ENCODE data around the gene ZNF417. TPM values are rescaled to one million over a fixed set of nuclear protein-coding genes. Genes with fewer than 3 reads are reported as not detected.
"Not testable (repeated sequence)": the region's sequence is repeated elsewhere in the genome, so short reads cannot be mapped to it uniquely, and the experiment has no call there.

The ZNF417 gene
- total and polyA plus RNA-seq, 3 donors from 2014 or later: 13.4 to 20.2 (median 19.8) TPM

- Histone ChIP-seq H3K9me3 (no peaks in the 10 kb centered on the region), H3K4me1 (no peaks in the 10 kb centered on the region), H3K36me3 (ENCODE audit: low read depth, missing control alignments) (no peaks in the 10 kb centered on the region), H3K27me3 (no peaks in the 10 kb centered on the region), H3K27ac (no peak overlapping the region), H3K4me3 (no peak overlapping the region)
- no peak for DNase-seq
- TF ChIP-seq, protein P1, sequence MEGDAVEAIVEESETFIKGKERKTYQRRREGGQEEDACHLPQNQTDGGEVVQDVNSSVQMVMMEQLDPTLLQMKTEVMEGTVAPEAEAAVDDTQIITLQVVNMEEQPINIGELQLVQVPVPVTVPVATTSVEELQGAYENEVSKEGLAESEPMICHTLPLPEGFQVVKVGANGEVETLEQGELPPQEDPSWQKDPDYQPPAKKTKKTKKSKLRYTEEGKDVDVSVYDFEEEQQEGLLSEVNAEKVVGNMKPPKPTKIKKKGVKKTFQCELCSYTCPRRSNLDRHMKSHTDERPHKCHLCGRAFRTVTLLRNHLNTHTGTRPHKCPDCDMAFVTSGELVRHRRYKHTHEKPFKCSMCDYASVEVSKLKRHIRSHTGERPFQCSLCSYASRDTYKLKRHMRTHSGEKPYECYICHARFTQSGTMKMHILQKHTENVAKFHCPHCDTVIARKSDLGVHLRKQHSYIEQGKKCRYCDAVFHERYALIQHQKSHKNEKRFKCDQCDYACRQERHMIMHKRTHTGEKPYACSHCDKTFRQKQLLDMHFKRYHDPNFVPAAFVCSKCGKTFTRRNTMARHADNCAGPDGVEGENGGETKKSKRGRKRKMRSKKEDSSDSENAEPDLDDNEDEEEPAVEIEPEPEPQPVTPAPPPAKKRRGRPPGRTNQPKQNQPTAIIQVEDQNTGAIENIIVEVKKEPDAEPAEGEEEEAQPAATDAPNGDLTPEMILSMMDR (IDR thresholded peaks at IDR 0.05): no peak
- no peak for TF ChIP-seq POLR2A (IDR thresholded peaks at IDR 0.05)
- intact Hi-C loops (cut with DNase I; ENCODE audit: low total_unique reads): no loop called here
- WGBS, 2 donors: 95 to 96% methylated on average over 3 of the region's 3 CpGs
Measured at GRCh38 chr19:57907394-57907793, 9.0 kb downstream of the ZNF417 start.

GRCh38 chr19:57905258-57905657 is 11.1 kb downstream of the ZNF417 start:
- intact Hi-C loops (cut with DNase I; ENCODE audit: low total_unique reads): no loop called here
- TF ChIP-seq, protein P1 (IDR thresholded peaks at IDR 0.05): no peak
- TF ChIP-seq POLR2A (IDR thresholded peaks at IDR 0.05): no peak
- no peaks in the 10 kb centered on the region for H3K4me1 ChIP-seq
- no peak overlapping the region for H3K27ac ChIP-seq
- no peaks in the 10 kb centered on the region for H3K36me3 ChIP-seq (ENCODE audit: low read depth, missing control alignments)
- H3K27me3 ChIP-seq: no peaks in the 10 kb centered on the region
- H3K4me3 ChIP-seq: no peak overlapping the region
- DNase-seq: no peak
- 88 to 93% methylated on average over 6 of the region's 6 CpGs for WGBS, 2 donors
- H3K9me3 ChIP-seq: no peaks in the 10 kb centered on the region

DNA sequence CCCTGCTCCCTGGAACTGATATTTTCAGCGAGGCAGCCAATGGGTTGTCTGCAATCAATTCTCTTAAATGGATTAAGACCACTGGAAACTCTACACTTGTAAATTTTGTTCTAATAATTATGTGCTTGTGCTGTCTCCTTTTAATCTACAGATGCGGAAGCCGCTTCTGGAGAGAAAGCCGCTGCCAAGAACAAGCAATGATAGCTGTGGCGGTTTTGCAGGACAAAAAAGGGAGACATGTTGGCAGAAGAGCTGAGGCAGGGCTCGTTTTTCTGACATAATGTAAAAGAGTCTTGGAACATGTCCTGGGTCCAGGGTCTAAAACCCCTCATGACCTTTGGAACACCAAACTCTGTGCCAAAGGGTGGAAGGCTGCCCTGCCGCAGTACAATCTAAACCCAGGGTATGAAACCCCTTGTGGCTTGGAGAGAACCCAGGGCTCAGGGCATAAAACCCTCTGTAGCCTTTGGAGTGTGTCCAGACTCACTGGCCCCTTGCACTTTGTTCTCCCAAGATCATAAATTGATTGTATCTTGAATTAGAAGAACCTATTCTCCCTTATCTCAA is 12.7 kb downstream of the ZNF417 start:
- intact Hi-C loops (cut with DNase I; ENCODE audit: low total_unique reads): no loop called here
- no peaks in the 10 kb centered on the region for H3K27me3 ChIP-seq
- H3K27ac ChIP-seq: no peak overlapping the region
- no peaks in the 10 kb centered on the region for H3K4me1 ChIP-seq
- no peak for DNase-seq
- H3K9me3 ChIP-seq: no peaks in the 10 kb centered on the region
- no peaks in the 10 kb centered on the region for H3K36me3 ChIP-seq (ENCODE audit: low read depth, missing control alignments)
- no peak overlapping the region for H3K4me3 ChIP-seq
- WGBS, 2 donors: 57 to 59% methylated on average over 7 of the region's 7 CpGs
- no peak for TF ChIP-seq POLR2A (IDR thresholded peaks at IDR 0.05)

DNA sequence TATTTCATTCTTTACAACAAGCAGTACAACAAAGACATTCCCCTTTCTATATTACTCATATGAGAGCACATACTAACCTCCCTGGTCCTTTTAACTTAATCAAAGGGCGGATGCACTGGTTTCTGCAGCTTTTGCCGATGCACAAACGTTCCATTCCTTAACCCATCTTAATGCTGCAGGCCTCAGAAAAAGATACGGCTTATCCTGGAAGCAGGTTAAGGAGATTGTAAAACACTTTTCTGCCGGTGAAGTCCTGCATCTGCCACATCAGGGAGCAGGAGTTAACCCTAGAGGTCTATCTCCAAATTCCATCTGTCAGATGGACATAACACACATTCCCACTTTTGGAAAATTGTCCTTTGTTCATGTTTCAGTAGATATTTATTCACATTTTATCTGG is 16.1 kb downstream of the ZNF417 start:
- WGBS, 2 donors: 48 to 54% methylated on average over 5 of the region's 5 CpGs
- H3K4me1 ChIP-seq: no peaks in the 10 kb centered on the region
- intact Hi-C loops (cut with DNase I; ENCODE audit: low total_unique reads): no loop called here
- no peak overlapping the region for H3K4me3 ChIP-seq
- no peaks in the 10 kb centered on the region for H3K36me3 ChIP-seq (ENCODE audit: low read depth, missing control alignments)
- no peak overlapping the region for H3K27ac ChIP-seq
- no peaks in the 10 kb centered on the region for H3K9me3 ChIP-seq
- DNase-seq: no peak
- H3K27me3 ChIP-seq: no peaks in the 10 kb centered on the region
- TF ChIP-seq POLR2A (IDR thresholded peaks at IDR 0.05): no peak
- TF ChIP-seq, protein P1 (IDR thresholded peaks at IDR 0.05): no peak

- intact Hi-C loops (cut with DNase I; ENCODE audit: low total_unique reads); H3K36me3 ChIP-seq (ENCODE audit: low read depth, missing control alignments); DNase-seq; H3K4me3 ChIP-seq; H3K27me3 ChIP-seq; H3K9me3 ChIP-seq; H3K4me1 ChIP-seq; H3K27ac ChIP-seq: not testable (repeated sequence)
- 22 to 51% methylated on average over 3 of the region's 3 CpGs for WGBS, 2 donors
Measured at GRCh38 chr19:57890706-57891105, 25.7 kb downstream of the ZNF417 start.

DNA sequence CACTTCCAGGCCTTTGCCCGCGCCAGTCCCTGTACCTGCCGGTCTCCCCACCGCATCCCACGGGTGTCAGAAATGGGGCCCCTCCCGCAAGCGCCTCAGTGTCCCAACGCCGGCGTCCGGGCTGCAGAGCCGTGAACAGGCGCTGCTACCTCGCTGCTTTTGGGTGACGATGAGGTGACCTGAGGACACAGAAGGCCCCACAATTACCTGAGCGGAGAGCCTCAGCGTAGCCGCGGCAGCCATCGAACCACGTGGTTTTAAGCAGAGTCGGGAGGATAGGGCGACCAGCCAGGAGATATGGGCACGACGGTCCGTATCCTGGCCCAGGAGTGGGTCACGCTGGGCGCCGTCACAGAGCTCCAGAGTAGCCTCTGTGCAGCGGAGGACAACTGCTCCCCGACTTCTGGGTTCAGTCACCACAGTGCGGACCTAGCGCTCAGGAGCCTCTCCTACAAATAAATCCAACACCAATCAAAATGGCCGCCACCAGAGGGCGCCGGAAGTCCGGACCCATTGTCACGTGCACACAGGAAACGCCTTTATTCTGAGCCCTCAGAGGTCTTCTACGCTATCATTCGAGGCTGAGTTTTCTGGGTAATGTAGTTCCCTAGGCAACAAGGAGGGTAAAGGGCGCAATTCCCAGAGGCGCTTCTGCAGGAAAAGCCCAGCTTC is 27.7 kb downstream of the ZNF417 start, which contains the start of gene ZNF814:
Gene ZNF814 (minus strand): TSS at position 478 of the 672 bp plus-strand sequence. CDS start 235 bp downstream, at position 243.
- Histone ChIP-seq H3K27ac (peak within 1 kb of the TSS; percentile 62 to 77), H3K4me3 (peak within 1 kb of the TSS; percentile 70 to 91), H3K27me3 (no peaks in the 10 kb centered on the region), H3K36me3 (ENCODE audit: low read depth, missing control alignments) (no peaks in the 10 kb centered on the region), H3K4me1 (peaks cover 2% of the 10 kb centered on the region), H3K9me3 (no peaks in the 10 kb centered on the region)
- peak; percentile 94 for DNase-seq
- intact Hi-C loops (cut with DNase I; ENCODE audit: low total_unique reads): no loop called here
- 4 to 5% methylated on average over 17 to 38 of the region's 43 CpGs for WGBS, 2 donors
- TF ChIP-seq, protein P1 (IDR thresholded peaks at IDR 0.05): peak; percentile 41 to 52 (median 43)
- no peak for TF ChIP-seq POLR2A (IDR thresholded peaks at IDR 0.05)

All from testis (tissue), 3 donors.